Myocyte (in vitro differentiated cells): Measurements from ENCODE around the gene TPPP. TPM values are rescaled to one million over a fixed set of nuclear protein-coding genes. Genes with fewer than 3 reads are reported as not detected.
A peak's percentile ranks its signal among the peaks of the same experiment; 100 is the strongest.
"Not testable (repeated sequence)": the region's sequence is repeated elsewhere in the genome, so short reads cannot be mapped to it uniquely, and the experiment has no call there.

ENCODE experiments used
- DNase-seq: peaks from one replicate; pipeline ENCODE4 v3.0.0-alpha.2; 2012; ENCODE audit warnings: low read depth
- total RNA-seq: library from RNA; depleted of rRNA; stranded (reverse); fragments of >200 nt; gene quantifications from 2 replicates; pipeline ENCODE4 v1.2.3, GENCODE V29; 2014

Gene TPPP
- total RNA-seq, 1 donor from 2014 or later, result 0.24 TPM

DNA sequence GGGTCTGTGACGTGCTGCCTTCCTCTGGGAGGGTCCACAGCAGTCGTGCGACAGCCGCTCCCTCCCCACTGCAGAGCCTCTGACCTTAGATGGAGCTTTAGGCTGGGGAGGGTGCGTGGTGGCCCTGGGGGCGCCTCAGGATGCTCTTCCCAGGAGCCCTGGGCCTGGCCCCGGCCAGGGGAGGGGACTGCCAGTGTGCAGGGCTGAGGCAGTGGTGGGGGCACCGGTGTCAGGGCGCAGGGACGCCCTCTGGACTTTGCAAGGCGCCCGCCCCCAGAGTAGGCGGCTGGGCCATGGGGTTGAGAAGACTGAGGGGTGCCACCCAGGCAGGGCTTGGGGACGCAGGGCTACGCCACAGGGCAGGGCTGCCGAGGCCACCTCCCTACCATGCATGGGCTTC is 14.6 kb downstream of the TPPP start:
- DNase-seq, result not testable (repeated sequence)

DNA sequence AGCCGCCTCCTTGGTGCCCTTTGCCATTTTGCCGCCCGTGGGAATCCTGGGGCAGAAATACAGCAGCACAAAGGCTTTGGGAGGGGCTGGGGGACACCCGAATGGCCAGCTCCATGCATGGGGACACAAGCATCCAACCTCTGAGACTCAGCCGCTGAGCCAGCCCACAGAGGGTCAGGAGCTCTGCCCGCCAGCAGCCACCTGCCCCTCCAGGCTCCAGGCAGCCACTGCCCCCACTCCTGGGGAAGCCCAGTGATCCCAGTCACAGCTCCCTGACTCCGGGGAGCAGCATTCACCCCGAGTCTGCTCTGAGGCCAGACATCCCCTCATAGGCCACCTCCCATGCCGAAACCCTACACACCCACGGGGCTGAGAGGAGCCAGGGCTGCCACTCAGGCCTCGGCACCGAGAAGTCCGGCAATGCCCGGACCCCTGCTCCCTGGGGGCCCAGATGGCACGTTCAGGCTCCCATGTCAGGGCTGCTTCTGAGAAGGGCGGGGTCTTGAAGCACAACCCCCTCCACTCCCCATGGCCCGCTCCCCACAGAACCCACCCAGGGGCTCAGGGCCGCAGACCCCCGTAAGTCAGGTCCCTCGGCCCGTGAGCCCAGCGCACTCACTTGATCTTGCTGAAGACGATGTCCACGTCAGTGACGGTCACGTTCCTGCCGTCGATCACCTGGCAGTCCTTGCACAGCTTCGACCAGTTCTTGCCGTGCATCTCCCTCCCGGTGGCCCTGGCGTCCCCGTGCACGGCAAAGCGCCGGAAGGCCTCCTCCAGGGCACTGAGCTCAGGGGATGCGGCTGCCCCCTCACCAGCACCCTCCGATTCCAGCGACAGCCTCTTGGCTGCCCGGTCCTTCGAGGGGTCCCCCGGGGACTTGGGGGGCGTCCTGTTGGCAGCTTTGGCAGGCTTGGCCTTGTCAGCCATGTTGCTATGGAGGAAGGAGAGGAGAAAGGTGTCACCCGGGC is 15.7 kb downstream of the TPPP start:
- no peak for DNase-seq

DNA sequence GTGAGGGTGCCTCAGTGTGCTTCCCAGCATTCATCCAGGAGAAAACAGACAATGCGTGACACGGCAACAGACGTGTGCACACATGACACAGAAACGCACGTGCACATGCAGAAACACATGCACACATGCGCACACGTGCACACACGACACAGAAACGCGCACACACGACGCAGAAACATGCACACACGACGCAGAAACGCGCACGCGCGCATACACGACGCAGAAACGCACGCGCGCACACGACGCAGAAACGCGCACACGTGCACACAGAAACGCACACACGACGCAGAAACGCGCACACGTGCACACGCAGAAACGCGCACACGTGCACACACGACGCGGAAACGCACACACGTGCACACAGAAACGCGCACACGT is 16.5 kb downstream of the TPPP start:
- DNase-seq, result no peak

DNA sequence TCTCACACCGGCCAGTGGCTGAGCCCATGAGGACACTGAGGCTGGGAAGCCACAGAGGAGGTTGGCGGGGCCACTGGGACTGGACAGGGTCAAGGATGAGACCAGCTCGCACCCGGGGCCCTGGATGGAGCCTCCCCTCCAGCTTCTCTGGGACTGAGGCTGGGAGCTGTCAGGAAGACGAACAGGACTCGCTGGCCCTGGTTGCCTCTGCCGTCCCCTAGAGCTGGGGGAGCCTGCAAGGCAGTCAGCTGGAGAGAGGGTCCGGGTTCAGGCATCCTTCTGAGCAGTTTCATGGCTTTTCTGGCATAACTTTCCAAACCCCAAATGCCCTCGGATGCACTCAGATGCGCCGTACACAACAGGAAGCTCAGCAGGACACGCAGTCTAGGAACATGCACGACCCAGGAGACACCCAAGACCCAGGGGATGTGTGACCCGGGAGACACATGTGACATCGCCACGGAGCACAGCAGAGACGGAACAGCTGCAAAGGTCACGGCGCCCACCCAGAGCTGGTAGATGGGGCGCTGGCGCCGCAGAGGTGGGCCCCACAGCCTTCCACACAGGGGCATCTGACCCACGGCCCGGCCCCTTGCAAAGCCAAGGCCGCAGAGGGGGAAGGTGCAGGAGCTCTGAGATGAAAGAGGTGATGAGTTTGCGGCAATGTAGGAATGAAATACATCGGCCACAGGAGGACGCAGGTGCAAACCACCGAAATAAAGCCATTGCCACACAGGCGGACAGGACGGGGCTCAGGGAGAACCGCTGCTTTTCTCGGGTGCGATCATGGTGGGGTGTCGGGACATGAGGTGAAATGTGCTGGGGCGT is 17.1 kb downstream of the TPPP start:
- no peak for DNase-seq

DNA sequence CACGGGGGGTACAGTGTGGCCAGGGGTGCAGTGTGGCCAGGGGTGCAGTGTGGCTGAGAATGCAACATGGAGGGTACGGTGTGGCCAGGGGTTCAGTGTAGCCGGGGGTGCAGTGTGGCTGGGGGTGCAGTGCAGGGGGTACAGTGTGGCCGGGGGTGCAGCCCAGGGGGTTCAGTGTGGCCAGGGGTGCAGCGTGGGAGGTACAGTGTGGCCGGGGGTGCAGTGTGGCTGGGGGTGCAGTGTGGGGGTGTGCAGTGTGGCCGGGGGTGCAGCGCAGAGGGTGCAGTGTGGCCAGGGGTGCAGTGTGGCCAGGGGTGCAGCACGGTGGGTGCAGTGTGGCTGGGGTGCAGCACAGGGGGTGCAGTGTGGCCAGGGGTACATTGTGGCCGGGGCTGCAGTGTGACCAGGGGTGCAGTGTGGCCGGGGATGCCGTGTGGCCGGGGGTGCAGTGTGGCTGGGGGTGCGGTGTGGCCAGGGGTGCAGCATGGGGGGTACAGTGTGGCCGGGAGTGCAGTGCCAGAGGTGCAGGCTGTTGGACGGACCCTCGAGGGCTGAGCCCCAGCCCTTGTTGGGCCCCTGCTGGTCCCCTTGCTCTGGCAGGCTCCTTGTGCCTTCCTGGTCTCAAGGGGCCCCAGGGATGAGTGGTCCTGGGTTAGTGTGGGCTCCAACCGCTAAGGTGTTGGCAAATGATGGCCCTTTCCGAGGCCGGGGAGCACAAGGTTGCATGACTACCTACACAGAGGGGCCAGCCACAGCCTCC is 17.9 kb downstream of the TPPP start:
- no peak for DNase-seq

DNA sequence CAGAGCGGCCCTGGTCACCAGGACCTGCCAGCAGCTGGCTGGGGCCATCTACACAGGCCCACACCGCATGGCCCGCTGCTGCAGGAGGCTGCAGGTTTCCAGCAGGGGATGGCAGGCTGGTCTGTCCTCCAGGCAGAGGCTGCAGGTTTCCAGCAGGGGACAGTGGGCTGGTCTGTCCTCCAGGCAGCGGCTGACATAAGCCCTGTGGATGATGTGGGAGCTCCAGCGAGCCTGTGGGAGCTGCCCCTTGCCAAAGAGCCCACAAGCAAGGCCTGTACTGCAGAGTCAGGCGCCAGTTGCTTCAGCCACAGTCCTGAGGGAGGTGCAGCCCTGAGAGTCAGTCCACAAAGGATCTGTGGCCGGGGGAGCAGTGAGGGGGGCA is 18.5 kb downstream of the TPPP start:
- peak; percentile 82 for DNase-seq

DNA sequence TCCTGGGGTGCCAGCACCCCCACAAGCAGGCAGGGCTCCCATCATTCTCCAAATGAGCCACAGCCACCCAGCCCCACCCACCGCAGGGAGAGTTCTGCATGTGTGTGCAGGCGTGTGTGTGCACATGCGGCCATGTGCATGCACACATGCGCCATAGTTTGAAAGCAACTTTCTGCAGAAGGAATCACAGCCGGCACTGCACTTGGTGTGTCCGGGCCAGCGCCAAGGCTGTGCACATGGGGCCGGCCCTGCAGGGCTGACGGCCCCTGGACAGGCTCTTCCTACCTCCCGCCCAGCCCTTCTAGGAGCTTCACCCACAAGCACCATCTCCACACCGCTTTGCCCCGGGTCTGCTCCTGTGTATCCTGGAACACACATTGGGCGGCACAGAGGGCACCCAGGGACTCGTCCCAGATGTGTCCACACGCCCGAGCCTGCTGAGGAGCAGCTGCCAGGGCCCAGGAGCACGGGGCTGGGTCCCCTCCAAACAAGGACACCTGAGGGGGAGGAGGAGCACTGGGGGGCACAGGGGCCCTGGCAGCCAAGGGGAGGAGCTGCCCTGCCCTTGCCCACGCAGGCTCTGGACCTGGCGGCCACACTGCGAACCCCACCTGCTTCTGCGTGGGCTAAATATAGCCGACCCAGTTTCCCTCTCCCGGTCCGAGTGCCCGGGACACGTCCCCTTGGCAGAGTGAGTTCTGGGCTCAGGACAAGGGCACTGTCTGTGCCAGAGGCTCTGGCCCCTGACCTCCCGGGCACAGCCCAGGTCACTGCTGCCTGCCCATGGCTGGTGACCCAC is 19.1 kb downstream of the TPPP start:
- no peak for DNase-seq

DNA sequence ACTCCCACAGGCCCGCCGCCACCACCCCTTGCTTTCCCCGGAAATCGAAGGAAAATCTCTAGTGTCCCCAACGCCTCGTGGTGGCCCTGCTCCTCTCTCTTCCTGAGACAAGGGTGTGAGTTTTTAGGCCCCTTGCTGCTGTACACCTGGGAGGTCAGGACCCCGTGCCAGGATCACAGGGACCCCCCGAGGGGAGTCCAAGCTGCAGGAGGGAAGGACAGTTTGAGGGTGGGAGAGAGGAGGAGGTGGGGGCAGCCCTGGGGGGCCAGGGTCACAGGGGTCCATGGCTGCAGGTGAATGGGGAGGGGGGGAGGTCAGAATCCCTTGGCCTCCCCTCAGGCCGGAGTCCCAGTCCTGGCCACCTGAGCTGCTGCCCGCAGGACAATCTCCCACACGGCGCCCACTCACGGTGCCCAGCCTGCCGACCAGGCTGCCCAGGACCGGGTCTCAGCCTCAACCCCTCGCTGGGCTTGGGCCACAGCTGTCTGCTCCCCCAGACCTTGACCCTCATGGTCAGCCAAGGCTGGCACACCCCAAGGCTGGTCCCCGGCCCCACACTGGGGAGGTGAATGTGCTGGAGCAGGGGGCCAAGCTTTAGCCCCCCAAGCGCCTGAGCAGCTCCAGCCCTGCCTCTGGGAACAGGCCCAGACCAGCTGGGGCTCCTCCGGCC is 19.9 kb downstream of the TPPP start:
- DNase-seq, result no peak

DNA sequence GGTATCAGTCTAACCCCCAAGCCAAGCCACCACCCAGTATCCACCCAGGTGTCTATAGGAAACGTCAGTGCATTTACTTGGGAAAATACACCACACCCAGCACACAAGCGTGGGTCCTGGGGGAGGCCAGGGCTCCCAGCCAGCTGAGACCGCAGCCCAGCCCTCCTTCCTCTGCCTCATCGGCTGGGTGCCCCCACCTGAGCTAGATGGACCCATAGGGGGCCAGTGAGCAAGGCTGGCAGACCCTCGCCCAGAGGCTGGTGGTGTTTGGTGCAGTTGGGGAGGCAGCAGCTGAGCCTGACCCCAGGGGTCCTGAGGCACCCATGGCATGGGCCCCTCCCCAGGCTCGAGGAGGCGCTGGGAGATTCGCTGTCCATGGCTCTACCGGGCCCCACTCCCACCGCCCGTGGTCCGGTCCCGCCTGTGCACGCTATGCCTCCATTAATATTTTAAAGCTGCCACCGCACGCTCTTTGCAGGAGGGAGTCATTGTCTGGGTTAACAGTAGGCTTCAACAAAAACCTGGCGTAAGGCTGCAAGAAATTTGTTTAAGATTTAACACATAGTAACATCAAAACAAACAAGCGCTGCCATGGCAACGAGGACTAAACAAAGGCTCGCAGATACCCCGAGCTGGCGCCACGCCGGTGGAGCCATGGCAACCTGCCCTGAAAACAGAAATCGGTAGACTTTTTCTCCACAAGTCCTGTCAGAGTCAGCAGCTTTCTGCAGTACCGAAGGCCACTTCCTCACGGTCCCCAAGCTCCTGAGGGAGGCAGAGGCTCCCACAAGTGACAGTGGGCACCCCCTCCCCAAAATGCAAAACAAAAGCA is 20.6 kb downstream of the TPPP start:
- DNase-seq, result peak; percentile 80

DNA sequence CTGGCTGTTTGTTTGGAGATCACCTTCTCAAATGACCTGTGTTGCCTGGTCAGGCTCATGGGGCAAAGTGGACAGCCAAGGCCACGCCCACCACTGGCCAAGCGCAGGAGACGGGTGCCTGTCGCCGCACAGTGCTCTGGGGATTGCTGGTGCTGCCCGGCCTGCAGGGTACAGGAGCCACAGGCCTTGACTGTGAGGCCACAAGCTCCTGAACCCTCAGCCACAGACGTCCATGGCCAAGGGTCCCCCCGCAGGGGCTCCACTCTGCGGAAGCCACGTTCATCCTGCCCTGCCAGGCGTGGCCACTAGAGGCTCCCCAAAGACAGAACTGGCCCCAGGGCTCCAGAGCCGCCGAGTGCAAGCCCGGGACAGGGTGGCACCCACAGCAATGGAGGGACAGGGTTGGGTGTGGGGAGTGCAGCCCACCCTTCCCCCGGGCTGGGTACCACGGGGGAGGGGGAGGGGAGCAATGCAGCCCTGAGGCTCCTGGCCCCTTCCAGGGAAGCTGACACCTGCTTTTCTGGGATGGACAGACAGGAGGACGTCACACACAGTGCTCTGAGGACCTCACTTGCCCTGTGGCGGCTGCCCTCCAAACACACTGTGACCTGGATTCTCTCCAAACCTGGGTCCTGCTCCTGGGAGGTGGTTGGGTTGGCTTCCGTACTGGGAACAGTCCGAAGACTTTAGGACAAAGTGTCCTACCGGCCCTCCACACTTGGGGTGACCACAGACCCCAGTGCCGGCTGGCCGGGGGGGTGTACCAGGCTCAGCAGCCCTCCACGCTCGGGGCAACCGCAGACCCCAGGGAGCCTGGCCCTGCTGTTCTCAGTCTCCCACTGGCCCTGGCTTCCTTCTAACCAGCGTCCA is 21.5 kb downstream of the TPPP start:
- peak; percentile 73 for DNase-seq

DNA sequence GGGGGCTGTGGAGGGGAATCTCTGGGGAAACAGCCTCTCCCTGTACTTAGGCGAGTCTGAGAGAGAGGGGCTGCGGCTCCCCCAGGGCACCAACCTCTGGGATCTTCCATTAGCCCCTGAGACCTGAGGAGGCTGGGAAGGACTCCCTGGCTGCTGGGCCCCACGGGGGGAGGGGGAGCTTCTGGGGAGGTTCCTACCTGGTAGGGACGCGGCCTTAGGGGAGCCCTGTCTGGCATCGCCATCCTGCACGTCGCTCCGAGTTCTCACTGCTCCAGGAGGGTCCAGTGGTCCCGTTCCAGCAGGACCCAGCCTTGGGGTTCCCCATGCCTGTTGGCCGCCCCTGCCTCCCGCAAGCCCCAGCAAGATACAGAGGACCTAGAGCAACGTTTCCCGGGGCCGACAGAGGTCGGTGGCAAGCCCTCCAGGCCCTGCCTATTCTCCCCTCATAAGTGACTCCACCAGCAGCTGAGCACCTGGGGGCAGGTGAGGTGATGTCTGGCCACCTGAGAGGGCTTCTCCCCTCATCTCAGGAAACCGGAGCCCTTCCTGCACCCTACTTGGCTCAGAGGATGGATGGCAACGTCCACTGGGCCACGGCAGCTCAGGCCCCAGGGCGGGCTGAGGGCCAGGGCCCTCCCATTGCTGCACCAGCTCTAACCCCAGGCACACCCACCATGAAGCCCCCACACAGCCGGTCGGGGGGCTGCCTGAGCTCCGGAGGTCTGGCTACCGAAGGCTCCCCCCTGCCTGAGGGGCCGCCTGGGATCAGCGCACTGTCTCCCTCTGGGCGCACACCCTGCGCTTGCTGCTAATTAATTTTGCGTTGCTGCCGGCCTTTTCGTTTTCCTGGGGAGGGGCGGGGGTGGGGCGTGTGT is 22.5 kb downstream of the TPPP start:
- no peak for DNase-seq

DNA sequence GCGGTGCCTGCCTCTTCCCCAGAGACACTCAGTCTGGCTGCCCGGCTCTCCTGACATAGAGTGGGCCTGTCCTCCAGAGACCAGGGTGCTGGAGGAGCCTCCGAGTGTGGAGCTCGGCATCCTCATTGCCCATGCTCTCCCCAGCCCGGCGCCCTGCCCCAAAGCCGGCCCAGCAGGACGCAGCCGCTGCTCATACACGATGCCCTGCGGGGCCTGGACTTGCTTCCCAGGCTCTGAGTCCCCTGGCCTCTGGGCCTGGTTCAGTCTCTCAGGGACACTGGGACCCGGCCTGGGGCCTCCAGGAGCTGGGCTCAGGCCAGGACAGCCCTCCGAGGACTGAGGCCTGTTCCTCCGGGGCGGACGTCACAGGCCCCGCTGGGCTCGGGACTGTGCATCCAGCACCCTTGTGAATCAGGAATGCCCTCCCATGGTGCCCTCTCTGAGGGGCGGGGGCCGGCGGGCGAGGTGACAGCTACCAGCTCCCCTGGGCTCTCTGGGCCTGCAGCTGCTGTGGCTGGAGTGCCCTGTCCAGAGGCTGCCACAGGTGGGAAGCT is 23.2 kb downstream of the TPPP start:
- DNase-seq, result no peak

DNA sequence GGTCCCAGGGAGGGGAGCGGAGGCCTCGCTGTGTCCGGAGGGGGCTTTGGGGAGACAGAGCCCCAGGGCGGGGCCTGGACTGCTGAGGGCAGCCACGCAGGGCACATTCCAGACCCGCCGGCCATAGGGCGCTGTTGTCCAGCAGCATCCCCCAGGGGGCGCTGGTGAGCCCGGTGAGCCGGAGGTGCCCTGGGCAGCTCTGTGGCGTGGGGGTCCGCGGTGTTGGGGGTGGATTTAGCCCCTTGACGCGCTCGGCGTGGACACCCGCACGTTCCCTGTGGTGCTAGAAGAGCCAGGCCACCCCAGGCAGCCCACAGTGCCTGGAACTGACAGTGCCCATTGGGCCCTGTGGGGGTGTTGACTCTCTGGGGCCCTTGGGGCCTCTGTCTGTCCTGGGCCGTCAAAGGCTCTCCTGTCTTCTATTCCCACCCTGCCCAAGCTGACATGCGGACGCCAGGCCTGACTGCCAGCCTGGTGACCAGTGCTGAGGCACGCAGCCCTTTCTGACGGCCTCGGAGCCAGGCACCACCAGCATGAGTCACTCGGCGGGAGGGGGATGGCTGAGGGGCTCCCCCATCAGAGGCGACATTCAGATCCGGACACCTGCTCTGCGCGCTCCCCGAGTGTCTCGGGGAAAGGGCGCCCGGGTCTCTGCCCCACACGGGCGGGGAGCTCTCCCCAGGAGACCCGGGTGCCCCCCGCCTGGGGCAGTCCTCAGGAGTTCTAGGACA is 23.9 kb downstream of the TPPP start:
- peak; percentile 47 for DNase-seq

DNA sequence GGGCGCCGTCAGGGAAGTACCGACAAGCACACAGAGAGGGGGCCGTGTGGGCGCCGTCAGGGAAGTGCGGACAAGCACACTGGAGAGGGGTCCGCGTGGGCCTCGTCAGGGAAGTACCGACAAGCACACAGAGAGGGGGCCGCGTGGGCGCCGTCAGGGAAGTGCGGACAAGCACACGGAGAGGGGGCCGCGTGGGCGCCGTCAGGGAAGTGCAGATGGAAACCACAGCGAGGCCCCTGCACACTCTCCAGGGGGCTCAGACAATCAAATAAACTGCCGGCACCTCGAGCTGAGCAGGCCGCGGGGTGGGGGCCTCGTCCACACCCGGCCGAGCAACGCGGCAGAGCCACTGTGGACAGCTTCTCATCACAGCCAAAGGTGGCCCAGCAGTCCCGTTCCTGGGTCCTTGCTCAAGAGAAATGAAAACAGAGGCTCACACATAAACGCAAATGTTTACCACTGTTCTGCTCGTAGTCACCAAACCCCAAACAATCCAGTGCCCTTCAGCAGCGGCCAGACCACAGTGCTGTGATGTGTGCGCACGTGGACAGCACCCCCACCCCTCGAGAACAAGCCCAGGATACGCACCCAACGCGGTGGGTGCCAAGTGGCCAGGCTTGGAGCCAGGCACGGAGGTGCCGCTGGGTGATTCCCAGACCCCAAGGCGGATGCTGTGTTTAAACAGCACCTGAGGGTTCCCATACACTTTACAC is 24.7 kb downstream of the TPPP start:
- DNase-seq, result no peak

DNA sequence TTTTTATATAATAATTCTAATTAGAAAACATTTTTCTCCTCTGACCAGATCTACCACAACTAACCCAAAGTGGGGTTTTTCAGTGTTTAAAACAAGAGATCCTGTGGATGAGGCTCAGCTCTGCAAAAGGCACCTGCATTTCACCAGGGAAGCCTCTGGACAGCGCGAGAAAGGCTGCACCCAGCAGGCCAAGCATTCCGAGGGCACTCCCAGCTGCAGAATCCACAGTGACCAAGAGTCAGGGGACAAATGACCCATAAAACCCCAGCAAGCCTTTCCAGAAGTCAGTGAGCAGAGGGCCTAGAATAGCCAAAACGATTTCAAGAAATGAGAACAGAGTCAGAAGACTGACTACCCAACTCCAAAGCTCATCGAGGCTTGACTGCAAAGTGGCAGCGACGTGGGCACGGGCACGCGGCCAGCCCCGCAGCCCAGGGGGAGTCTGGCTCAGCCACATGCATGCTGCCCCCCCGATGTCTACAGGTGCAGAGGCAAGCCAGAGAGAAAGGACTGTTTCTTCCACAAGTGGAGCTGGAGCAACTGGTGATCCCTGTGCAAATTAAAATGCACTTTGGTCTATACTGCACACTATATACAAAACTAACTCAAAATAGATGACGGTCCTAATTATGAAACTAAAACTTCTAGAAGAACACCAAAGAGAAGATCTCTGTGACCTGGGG is 26.2 kb downstream of the TPPP start:
- DNase-seq, result peak; percentile 83
